Suppressor macrophage treated with lipopolysaccharide for 1 hour (primary cell): ENCODE measurements around the gene SPG11.
"Not testable (repeated sequence)": the region's sequence is repeated elsewhere in the genome, so short reads cannot be mapped to it uniquely, and the experiment has no call there.

Experiments used
- DNase-seq, 3 donors: peaks; one replicate each; pipeline ENCODE4 v3.0.0-alpha.2; 2020 to 2022

Gene SPG11

DNA sequence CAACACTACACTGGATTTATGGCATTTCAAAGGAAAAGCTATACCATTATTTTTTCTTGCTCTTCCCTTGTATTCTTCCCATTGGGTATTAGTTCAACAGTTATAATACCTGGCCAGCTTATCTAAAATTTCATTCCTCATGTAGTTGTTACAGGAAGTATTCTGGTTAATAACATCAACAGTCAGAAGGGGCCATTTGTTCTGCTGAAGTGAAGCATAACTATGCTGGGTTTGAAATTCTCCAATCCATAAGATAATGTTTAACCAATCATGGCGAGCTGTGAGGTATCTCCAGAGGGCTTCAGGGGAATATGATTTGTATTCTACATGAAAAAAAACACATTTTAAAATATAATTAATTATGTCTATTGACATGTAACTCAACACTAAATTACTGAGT, 43.4 kb downstream of the SPG11 start:
- DNase-seq: no peak

DNA sequence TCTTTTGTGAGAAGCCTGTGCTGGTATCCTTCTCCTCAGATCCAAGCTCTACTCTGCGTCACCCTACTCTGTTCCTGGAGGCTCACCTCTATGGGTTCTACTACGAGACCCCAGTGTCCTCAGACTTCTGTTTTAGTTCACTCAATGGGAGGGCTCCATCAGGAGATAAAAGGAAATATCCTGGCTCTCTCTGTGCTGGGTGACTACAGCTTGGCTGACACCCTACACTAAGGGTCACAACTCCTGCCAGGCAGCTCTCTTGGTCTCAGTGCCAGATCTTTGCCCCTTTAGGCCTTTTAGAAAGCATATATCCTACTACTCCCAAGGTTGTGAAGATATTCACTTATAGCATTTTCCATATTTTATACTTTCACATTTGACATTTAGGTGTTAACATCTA, 46.5 kb downstream of the SPG11 start:
- no peak for DNase-seq

DNA sequence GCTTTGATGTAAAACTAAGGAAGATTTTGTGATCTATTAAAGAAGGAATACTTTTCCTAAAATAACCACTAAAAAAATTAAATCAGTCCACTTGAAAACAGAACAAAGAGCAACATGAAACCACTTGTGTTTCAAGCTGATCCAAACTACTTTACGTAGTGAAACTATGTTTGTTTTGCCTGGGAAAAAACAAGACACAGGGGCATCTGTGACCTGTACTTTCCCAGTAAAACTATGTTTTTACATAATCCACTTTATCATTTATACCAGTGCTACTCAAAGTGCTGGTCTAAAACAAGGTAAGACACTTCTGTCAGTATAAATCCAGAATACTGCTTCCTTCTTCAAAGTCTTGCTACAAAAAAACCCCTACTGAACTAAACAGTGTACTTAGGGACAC, 56.7 kb downstream of the SPG11 start:
- no peak for DNase-seq

DNA sequence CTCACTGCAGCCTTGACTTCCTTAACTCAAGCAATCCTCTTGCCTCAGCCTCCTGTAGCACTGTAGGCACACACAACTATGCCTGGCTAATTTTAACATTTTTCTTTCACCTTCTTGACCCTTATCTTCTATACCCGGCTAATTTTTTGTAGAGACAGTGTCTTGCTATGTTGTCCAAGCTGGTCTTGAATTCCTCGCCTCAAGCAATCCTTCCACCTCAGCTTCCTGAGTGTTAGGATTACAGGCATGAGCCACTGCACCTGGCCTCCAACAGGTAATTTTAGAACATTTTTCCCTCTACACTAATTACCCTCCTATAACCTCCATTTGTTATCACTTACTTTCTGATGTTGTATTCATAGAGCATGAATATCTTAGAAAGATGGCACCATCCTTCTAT, 60.3 kb downstream of the SPG11 start:
- no peak for DNase-seq

DNA sequence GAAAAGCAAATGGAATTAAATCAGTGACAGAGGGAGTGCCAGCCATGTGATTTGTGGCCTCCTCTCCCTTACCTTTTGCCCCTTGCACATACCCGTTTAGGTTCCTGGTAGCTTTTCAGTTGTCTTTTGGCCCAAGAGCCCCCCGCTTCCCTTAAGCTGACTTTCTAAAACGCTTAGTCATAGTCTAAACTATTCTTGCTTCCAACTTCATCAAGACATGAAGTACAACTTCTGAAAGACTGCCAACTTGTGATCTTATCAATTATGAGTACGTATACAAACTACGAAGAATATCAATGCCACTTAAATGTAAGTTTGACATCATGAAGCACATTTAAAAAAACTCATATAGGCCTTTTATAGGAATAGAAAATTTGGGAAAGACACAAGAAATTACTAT, 64.6 kb downstream of the SPG11 start:
- no peak for DNase-seq

DNA sequence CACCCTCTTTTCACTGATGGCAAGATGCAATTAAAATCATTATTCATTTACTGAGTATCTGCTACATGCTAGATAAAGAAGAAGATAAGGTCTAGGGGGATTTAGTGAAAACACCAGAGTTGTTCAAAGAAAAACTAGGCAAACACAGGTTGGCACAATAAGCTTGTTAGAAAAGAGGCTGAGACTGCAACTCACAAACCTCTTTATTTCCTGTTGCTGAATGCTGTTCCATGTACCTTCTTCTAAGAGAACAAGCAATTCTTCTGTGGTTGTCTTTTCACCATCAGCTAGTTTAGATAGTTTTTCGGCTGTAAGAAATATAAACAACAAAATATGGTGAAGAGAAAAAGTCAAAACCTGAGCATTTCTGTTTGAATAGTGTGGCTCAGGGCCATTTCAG, 65.4 kb downstream of the SPG11 start:
- DNase-seq: no peak

DNA sequence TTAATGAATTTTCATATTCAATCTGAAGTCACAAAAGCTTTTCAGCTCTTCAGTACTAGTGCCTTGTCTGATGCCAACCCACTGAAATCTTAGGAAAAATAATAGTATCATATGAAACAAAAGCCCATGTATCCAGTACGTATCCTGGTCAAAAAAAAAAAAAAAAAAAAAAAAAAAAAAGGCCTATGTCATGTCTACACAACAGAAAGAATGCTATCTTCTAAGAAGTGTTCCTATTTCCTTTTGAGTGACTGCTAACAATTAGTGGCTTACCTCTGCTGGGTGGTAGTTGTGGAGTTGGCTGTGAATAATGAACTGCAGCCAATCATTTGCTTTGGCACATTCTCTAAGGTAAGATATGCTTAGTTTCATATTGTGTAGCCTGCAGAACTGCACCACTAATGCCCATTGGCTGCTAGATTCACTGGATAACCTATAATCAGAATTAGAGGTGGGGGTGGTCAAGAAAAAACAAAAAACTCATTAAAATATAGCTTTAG, 66.9 kb downstream of the SPG11 start:
- no peak for DNase-seq

DNA sequence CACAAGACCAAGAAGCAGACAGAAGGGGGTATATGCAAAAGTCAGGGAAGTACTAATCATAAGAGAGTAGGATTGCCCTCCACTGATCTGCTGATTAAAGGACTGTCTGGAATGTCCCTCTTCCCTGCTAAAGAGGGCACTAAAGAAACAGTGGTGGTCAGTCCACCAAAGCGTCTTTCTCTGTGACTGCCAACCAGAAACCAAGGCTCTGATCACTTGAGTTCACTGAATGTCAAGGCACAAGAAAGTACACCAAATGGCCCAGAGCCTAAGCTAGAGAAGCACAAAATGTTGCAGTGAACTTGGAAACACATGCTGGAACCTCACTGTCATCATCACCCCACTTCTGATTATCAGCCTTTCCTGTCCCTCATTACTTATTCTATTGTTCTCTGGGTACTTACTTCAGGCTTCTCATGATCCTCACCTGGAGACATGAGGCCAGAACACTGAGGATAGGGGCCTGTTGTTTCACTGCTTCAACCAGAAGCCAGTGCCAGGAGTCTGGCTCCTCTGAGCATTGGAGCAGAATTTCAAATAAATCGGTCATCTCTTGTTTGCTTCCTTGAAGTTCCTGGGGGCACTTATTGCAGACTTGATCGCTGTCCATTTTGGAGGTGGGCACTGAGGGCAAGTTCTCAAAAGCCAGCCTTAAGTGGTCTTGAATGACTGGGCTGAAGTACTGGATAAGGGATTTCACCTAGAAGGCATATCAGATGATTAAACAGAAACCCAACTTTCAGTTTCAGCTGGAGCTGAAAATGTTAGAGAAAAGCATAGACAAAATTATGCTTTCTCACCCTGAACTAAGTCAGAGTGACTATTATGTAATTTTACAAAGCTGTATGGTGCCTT, 67.6 kb downstream of the SPG11 start:
- no peak for DNase-seq

DNA sequence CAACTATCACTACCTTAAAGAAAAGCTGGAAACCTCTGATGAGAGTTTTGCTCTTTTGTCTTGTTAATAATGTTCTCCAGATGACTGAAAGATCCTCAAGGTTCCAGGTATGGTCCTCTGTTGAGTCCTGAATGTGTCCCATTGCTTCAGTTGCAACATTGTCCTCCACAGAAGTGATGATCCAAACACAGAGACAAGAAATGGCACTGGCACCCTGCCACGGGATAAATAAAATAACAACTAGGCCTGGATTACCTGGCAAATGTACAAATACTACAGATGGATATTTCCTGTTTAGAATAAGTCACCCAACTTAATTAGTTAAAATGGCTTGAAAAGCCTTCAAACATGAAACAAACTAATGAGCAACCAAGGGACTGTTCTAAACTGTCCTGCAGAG, 68.2 kb downstream of the SPG11 start:
- DNase-seq: no peak

DNA sequence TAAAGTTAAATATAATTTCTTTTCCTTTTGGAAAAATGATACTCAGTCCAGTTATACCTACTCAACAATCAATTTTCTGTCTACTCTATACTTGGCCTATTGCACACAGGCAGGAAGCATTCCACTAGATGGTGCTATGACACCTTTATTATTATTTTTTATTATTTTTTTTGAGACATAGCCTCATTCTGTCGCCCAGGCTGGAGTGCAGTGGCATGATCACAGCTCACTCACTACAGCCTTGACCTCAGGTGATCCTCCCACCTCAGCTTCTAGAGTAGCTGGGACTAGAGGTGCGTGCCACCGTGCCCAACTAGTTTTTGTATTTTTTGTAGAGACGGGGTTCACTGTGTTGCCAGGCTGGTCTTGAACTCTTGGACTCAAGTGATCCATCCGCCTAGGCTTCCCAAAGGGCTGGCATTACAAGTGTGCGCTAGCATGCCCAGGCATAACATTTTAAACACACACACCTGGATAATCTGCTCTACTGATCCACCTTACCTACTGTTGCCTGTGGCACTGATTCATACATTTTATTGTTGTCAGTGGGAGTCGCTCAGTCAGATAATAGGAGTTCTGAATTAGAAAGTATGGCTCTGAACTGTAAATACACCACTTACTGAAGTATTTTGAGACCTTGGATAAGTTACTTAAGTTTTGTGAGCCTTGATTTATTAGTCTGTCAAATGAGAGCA, 70.3 kb downstream of the SPG11 start:
- peak; percentile 35 to 57 (median 48) for DNase-seq

DNA sequence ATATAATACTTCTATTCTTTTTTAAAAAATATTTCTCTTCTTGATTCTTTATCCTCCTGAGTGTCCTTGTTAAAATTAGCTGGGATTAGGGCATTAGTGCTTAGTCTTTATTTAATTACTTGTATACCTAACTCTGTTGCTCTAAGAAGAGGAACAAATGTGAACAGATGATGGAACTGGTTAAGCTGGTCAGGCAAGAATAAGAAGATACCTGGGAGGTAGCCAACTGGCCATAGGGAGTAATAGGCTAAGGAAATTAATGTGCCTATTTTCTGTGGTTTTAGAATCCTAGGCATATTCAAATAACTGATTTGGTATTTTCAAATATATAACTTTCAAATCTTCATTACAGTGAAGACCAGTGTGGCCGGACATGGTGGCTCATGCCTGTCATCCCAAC, 72.1 kb downstream of the SPG11 start:
- no peak for DNase-seq

DNA sequence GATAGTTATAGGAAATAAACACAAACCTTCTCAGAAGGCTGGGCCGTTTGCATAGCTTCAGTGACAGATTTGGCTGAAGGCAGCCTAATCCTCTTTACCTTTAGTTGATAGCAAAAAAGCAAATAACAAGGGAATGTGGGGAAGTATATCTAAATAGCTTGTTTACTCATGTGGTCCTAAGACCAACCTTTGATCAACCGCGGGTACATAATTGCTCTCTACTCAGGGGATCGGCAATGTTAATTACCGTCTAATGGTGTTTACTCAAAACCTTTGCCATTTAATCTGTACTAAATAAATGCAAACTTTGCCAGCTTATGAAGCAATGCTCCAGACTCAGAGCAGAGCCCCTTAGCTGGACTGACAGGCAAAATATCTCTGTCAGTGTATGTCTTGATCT, 74.9 kb downstream of the SPG11 start:
- no peak for DNase-seq

DNA sequence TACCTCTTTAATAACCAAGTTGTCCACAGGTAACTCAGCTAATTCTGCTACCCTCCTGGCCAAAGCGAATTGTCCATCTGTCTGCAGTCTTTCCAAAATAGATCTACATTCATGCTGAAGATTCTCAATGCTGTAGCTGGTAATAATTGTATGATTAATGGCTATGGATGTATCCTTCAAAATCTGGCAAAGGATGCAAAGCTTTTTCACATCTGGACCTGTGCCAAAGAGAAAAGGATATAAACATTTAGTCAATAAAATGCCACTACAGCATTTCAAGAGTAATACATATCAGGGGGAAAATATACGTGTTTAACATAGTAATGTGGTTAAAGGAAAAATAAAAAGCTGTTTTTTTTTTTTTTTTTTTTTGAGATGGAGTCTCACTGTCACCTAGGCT, 77.8 kb downstream of the SPG11 start:
- DNase-seq: no peak

DNA sequence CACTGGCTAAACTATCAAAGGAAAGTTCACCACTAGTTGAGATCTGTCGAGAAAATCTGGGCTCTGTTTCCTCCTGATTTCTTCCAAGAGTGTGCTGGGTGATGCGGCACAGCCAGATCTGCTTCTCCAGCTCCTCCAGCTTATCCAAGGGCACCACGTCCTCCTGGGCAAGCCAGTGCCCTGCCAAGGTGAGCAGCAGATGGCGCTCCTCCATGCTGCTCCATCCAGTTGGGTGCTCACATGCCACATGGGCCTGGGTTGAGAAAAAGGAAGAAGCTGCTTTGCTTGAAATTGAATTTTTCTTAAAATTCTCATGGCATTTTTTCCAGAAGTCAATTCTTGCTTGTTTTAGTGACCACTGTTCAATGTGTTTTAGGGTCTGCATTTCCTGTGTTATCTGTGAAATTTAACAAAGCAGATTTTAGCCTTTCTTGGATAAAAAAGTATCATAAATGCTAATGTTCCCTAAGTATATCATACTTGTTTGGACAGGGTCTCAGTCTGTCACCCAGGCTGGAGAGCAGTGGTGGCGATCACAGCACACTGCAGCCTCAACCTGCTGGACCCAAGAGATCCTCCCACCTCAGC, 79.2 kb downstream of the SPG11 start:
- DNase-seq: peak; percentile 44 to 62 (median 51)

DNA sequence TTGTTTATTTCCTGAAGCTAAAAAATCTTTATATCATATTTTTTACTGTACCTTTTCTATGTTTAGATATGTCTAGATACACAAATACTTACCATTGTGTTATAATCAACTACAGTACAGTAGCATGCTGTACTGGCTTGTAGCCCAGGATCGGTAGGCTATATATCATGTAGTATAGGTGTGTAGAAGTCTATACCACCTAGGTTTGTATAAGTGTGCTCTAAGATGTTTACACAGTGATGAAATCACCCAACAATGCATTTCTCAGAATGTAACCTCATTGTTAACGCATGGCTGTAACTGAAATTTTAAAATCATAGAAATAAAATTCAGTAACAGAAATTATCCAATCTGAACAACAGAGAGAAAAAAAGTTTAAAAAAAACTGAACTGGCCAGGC, 83.4 kb downstream of the SPG11 start:
- DNase-seq: no peak

DNA sequence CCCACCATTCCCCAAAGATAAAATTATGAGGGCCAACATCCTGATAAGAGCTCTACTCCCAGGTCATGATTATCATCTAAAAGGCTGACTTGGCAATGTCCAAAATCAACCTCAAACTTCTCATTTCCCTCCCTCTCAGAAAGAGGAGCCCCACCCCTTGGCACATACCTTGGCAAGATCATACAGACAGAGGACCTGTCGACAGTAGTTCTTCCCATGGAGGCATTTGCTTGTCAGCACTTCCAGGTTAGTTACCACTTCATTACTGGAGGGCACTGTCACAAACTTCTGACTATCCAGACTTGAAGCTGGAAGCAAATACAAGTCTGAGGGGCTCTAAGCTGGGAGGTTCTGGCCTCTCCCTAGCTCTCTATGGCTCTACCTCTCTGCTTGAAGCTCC, 88.7 kb downstream of the SPG11 start:
- DNase-seq: no peak

DNA sequence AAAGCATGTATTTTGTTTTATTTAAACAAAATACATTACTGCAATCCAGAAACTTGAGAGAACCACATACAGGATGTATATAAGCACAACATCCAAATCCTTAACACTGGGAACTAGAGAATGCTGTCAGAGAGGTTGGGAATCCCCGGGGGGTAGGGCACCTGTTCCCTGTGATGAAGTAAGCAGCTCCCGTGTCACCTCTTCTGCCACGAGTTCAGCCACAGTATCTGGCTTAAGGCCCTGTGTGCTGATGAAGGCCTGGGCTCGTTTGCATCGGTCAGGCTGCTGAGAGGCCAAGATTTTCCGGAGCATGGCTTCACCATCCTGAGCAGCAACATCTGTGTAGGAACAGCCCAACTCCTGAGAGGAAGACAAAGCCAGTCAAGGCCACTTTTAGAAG, 90.1 kb downstream of the SPG11 start:
- DNase-seq: no peak

DNA sequence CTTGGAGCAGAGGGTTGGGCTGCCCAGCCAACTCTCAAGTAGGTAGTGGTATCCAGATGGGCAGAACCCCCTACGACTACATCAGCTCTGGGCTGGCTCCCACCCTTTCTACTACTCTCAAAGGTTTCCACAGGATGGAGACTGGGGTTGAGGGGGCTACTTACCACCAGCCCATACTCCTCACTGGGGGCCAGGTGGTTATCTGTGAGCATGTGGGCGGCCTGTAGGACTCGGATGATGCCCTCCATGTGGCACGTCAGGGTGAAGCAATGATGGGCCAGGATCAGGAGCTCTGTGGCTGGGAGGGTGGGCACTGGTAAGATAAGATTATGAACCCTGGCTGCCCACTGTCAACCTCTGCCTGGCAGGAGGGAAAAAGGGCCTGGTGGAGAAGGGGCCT, 93.1 kb downstream of the SPG11 start:
- no peak for DNase-seq

DNA sequence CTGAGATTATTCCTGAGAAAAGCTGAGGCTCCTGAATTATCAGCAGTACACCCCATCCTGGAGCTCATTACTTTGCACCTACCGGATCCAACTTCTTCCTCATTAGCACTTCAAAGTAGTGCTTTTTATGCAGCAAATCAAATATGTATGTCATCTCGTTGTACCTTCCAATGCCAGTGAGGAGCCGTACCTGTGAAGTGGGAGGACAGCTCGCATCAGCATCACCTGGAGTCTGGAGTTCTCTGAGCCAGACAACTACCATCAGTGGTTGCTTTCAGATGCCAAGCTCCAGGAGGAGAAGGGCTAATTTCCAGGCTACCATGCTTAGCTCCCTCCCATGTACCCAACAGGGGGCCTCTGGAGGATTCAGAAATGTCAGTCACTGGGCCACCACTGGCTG, 94.1 kb downstream of the SPG11 start:
- DNase-seq: no peak

DNA sequence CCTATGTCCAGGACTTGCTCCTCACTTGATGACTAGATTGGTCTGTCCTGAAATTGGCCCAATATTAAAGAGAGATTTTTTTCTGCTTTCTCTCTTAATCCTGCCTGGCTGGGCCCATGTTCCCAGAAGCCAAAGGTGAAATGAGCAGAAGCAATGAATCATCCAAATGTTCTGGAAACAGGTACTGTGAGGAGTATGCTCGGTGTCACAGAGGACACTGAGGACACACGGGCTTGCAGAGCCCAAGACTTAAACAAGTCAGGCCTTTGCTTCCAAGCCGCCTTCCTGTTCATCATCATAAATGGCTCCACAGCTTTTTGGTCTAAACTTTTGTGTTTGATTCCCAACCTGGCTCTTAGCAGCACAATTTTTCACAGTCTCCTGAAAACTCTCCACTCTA, 95.1 kb downstream of the SPG11 start:
- DNase-seq: no peak

DNA sequence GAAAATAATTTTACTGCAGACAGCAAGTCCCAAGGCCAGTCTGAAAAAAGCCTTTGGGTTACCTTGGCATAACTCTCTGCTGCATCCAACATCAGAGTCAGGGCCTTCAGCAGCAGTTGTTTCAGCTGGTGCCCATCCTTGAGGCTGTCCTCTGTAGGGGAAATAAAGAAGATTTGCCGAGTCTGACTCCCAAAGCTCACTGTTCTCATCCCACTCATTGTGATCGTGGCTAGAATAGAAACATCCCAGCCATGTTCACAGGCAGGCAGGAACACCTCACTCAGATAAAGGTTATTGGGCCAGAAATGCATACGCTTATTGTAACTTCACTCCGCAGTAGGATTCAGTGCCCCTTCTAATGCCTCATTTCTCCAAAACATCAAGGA, 97.3 kb downstream of the SPG11 start:
- DNase-seq: no peak

DNA sequence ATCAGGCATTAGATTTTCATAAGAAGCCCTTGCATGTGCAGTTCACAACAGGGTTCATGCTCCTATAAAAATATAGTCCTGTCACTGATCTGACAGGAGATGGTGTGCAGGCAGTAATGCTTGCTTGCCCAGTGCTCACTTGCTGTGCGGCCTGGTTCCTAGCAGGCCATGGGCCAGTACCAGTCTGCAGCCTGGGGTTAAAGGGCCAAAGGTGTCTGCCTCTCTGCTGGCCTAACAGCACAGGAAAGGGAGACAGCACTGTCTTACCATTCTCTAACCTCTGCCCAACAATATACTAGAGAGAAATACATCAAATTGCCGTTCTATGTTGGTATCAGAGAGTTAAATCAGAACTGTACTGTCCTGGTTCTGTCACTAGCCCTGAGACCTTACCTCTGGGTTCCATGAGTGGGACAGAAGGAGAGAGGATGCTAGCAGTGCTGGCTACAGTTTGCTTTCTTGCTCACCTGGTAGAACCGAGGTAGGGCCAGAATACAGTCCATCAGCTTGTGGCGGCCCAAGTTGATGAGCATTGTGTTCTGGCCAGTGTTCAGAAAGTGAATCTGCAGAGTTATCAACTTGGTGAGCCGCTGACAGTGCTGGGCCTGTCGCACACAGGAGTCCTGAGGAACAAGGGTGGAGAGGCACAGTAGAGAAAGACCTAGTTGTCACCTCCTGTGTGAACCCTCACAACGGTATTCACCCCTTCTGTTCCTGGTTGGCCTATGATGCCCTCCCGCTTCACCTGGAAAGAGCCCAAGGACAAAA, 97.9 kb downstream of the SPG11 start:
- no peak for DNase-seq

DNA sequence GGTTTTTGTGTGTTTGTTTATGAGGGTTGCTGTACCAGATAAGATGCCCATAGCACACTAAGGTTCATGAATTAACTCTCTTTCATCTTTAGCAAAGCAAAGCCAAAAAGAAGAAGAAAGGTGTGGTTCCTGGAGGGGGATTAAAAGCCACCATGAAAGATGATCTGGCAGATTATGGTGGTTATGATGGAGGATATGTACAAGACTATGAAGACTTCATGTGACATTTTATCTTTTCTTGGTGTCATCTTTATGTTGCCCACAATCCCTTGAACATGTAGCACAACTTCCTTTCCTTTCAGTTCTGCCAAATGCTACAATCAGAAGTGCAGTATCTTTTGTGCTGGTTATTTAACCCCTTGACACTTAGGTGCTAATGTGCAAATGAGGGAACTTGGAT, 102.5 kb downstream of the SPG11 start:
- not testable (repeated sequence) for DNase-seq
